K562 (cell line): ENCODE data around the gene SELENOI. TPM values are rescaled to one million over a fixed set of nuclear protein-coding genes. Genes with fewer than 3 reads are reported as not detected.
A peak's percentile ranks its signal among the peaks of the same experiment; 100 is the strongest.

Source experiments
- CC2D1A ChIP-seq: fragments of 450-650 bp; IDR thresholded peaks from 2 replicates; pipeline ENCODE4 v1.6.1; 2017; ENCODE audit warnings: mild to moderate bottlenecking
- DDX20 ChIP-seq: fragments of 450-650 bp; IDR thresholded peaks from 2 replicates; pipeline ENCODE4 v1.6.1; 2016; ENCODE audit warnings: missing genetic modification characterization, low read depth, mild to moderate bottlenecking, missing compliant biosample characterization, moderate library complexity
- DPF2 ChIP-seq: fragments of 450-650 bp; IDR thresholded peaks from 2 replicates; pipeline ENCODE4 v1.6.1; 2016
- EHMT2 ChIP-seq: fragments of 450-650 bp; IDR thresholded peaks from 2 replicates; pipeline ENCODE4 v1.6.1; 2018; ENCODE audit warnings: antibody characterized with exemption
- ELF1 ChIP-seq: fragments of 200-800 bp; sonication (Bioruptor generic); IDR thresholded peaks from 2 replicates; pipeline ENCODE4 v1.6.1; 2016; ENCODE audit warnings: missing genetic modification characterization, missing compliant biosample characterization
- FOSL1 ChIP-seq: fragments of 200-800 bp; sonication (Bioruptor generic); conservative IDR thresholded peaks from 2 replicates; pipeline ENCODE4 v1.6.1; 2016; ENCODE audit warnings: missing genetic modification characterization, missing compliant biosample characterization
- FOXJ2 ChIP-seq: fragments of 200-800 bp; sonication (Bioruptor generic); IDR thresholded peaks from 2 replicates; pipeline ENCODE4 v1.6.1; 2016; ENCODE audit warnings: missing genetic modification characterization, missing compliant biosample characterization
- FOXK2 ChIP-seq, 2 experiments: fragments of 450-650 bp; IDR thresholded peaks in 1 of 2; conservative IDR thresholded peaks in 1 of 2; 2 replicates each; pipeline ENCODE4 v1.6.1; 2016; ENCODE audit warnings: low read depth in 2 of 2, mild to moderate bottlenecking in 1 of 2
- IFI16 ChIP-seq: fragments of 250-450 bp; sonication (Bioruptor Pico); IDR thresholded peaks from 2 replicates; pipeline ENCODE4 v2.1.2; 2022; ENCODE audit warnings: mild to moderate bottlenecking, inconsistent platforms
- KLF6 ChIP-seq: fragments of 250-450 bp; sonication (Bioruptor Pico); IDR thresholded peaks from 2 replicates; pipeline ENCODE4 v1.4.0; 2020; ENCODE audit warnings: mild to moderate bottlenecking, moderate library complexity, borderline replicate concordance
- NCOA2 ChIP-seq, 2 experiments: fragments of 450-650 bp; IDR thresholded peaks; 2 replicates each; pipeline ENCODE4 v1.6.1; 2018; ENCODE audit warnings: mild to moderate bottlenecking in 2 of 2, moderate library complexity in 1 of 2; ENCODE audit not compliant: partially characterized antibody in 2 of 2
- NR4A1 ChIP-seq, 2 experiments: fragments of 250-450 bp in 1 of 2; fragments of 450-650 bp in 1 of 2; sonication (Bioruptor Pico) in 1 of 2; IDR thresholded peaks; 2 replicates each; pipeline versions ENCODE4 v1.4.0 to v1.6.1; 2016 to 2020; ENCODE audit warnings: mild to moderate bottlenecking in 2 of 2, missing compliant biosample characterization in 1 of 2, missing genetic modification characterization in 1 of 2, moderate library complexity in 1 of 2
- PTRF ChIP-seq: fragments of 450-650 bp; IDR thresholded peaks from 2 replicates; pipeline ENCODE4 v1.6.1; 2016; ENCODE audit warnings: mild to moderate bottlenecking, missing genetic modification characterization, missing compliant biosample characterization
- RAD51 ChIP-seq: fragments of 450-650 bp; IDR thresholded peaks from 2 replicates; pipeline ENCODE4 v1.7.1; 2016; ENCODE audit warnings: low read depth, mild to moderate bottlenecking, borderline replicate concordance
- SMARCE1 ChIP-seq: fragments of 450-650 bp; IDR thresholded peaks from 2 replicates; pipeline ENCODE4 v1.7.1; 2016; ENCODE audit warnings: mild to moderate bottlenecking
- TFAM ChIP-seq: fragments of 250-450 bp; sonication (Bioruptor Pico); conservative IDR thresholded peaks from 2 replicates; pipeline ENCODE4 v1.5.0; 2021; ENCODE audit warnings: mild to moderate bottlenecking, moderate library complexity
- XRCC5 ChIP-seq: fragments of 200-400 bp; formaldehyde crosslinking; IDR thresholded peaks from 2 replicates; pipeline ENCODE4 v1.6.1; 2017; ENCODE audit warnings: low read depth, mild to moderate bottlenecking, low read length
- ZNF140 ChIP-seq: fragments of 250-450 bp; sonication (Bioruptor Pico); IDR thresholded peaks from 2 replicates; pipeline ENCODE4 v1.8.0; 2021; ENCODE audit warnings: moderate library complexity, mild to moderate bottlenecking, inconsistent platforms
- ZNF589 ChIP-seq: fragments of 200-800 bp; sonication (Bioruptor generic); IDR thresholded peaks from 2 replicates; pipeline ENCODE4 v1.6.1; 2016; ENCODE audit warnings: low read depth, missing genetic modification characterization, missing compliant biosample characterization
- ZNF695 ChIP-seq: fragments of 450-650 bp; formaldehyde crosslinking; IDR thresholded peaks from 2 replicates; pipeline ENCODE4 v1.4.0; 2020; ENCODE audit warnings: mild to moderate bottlenecking, moderate library complexity
- polyA plus RNA-seq, 8 experiments: library from polyadenylated mRNA; depleted of rRNA in 4 of 8; stranded (reverse) in 5 of 8; unstranded in 3 of 8; fragments of >200 nt; fragmentation: Nextera tagmentation in 2 of 8; fragmentation: Illumina TruSeq in 1 of 8; extraction: Ambion mirVana in 2 of 8; extraction: Trizol in 1 of 8; gene quantifications; 2 replicates each; pipeline versions ENCODE4 v1.2.1 to v1.2.3, GENCODE V29; 2011 to 2014; ENCODE audit warnings: inconsistent platforms in 1 of 8, missing spikeins in 1 of 8
- total RNA-seq, 7 experiments: library from RNA; depleted of rRNA in 6 of 7; stranded (reverse); fragments of >200 nt in 6 of 7; fragmentation: Illumina TruSeq in 2 of 7; extraction: Trizol in 2 of 7; gene quantifications; 2 replicates each; pipeline versions ENCODE4 v1.2.1 to v1.2.3, GENCODE V29; 2011 to 2021; ENCODE audit warnings: low replicate concordance in 1 of 7
- TF ChIP-seq, protein P1 (sequence below): IDR thresholded peaks from 2 replicates; pipeline ENCODE4 v1.6.1; 2016; ENCODE audit warnings: missing genetic modification characterization, missing compliant biosample characterization
- TF ChIP-seq, protein P2 (sequence below): fragments of 250-450 bp; sonication (Bioruptor Pico); IDR thresholded peaks from 2 replicates; pipeline ENCODE4 v1.5.0; 2021
- TF ChIP-seq, protein P3 (sequence below): fragments of 450-650 bp; conservative IDR thresholded peaks from 2 replicates; pipeline ENCODE4 v1.6.1; 2016; ENCODE audit warnings: missing genetic modification characterization, low read depth, mild to moderate bottlenecking, control low read depth, missing compliant biosample characterization
- TF ChIP-seq, protein P4 (sequence below): fragments of 450-650 bp; formaldehyde crosslinking; IDR thresholded peaks from 2 replicates; pipeline ENCODE4 v1.4.0; 2022; ENCODE audit warnings: mild to moderate bottlenecking, moderate library complexity

Gene SELENOI
- total and polyA plus RNA-seq, 9 of the 15 experiments (the other 6 are each of a cell fraction or from before 2014, with no cell fraction given): 9.6 to 46.9 (median 24.4) TPM

DNA sequence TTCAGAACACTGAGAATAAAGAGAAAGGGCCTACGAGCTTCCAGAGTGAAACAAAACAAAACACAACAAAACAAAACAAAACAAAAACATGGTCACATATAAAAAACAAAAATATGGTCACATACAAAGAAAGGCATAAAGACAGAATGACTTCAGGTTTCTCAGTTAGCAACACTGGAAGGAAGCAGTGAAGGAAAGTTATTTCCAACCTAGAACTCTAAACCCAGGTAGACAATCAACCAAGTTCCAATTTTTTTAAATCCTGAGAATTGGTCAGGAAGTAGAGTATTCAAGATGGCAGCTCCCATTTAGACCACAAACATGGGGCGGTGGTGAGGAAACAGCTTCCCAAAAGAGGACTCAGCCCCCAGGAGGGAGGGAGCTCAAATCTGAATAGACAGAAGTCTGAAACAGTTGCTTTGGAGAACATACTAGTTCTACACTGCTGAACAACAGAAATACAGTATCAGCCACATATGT lies 64.9 kb downstream of the SELENOI start (continued):
- TF ChIP-seq, protein P1, sequence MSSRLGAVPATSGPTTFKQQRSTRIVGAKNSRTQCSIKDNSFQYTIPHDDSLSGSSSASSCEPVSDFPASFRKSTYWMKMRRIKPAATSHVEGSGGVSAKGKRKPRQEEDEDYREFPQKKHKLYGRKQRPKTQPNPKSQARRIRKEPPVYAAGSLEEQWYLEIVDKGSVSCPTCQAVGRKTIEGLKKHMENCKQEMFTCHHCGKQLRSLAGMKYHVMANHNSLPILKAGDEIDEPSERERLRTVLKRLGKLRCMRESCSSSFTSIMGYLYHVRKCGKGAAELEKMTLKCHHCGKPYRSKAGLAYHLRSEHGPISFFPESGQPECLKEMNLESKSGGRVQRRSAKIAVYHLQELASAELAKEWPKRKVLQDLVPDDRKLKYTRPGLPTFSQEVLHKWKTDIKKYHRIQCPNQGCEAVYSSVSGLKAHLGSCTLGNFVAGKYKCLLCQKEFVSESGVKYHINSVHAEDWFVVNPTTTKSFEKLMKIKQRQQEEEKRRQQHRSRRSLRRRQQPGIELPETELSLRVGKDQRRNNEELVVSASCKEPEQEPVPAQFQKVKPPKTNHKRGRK: peak; percentile 45; the same call in 1 of the 2 replicates
- no peak for TF ChIP-seq TFAM (CRISPR knock-in tag)
- peak; percentile 10; the same call in 1 of the 2 replicates for TF ChIP-seq KLF6 (CRISPR knock-in tag)
- TF ChIP-seq NR4A1 (CRISPR knock-in tag; IDR thresholded peaks at IDR 0.05): no peak
- TF ChIP-seq NR4A1 (tag; IDR thresholded peaks at IDR 0.05): peak; percentile 73
- TF ChIP-seq ZNF589: no peak; the same call in 1 of the 2 replicates
- TF ChIP-seq, protein P2, sequence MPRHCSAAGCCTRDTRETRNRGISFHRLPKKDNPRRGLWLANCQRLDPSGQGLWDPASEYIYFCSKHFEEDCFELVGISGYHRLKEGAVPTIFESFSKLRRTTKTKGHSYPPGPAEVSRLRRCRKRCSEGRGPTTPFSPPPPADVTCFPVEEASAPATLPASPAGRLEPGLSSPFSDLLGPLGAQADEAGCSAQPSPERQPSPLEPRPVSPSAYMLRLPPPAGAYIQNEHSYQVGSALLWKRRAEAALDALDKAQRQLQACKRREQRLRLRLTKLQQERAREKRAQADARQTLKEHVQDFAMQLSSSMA (CRISPR knock-in tag): no peak
- TF ChIP-seq FOXK2 (conservative IDR thresholded peaks at IDR 0.05 in 1 of 2, IDR thresholded peaks at IDR 0.05 in 1 of 2; ENCODE audit: low read depth in 2 of 2): peak; percentile 43 to 50; a peak in 3 of 4 replicates
- no peak for TF ChIP-seq XRCC5
- TF ChIP-seq RAD51: no peak
- 0 out of 2 replicates have a peak, but pooled peaks have one; percentile 21 for TF ChIP-seq FOXJ2 (tag)
- 0 out of 2 replicates have a peak, but pooled peaks have one; percentile 12 for TF ChIP-seq CC2D1A
- TF ChIP-seq PTRF (tag): peak; percentile 72
- 0 out of 2 replicates have a peak, but pooled peaks have one; percentile 17 for TF ChIP-seq ELF1 (tag)
- no peak for TF ChIP-seq IFI16 (CRISPR knock-in tag)
- peak; percentile 13; the same call in 1 of the 2 replicates for TF ChIP-seq SMARCE1
- no peak for TF ChIP-seq NCOA2 (IDR thresholded peaks at IDR 0.05; ENCODE audit: partially characterized antibody in 2 of 2)
- no peak for TF ChIP-seq ZNF140 (CRISPR knock-in tag)
- TF ChIP-seq, protein P3, sequence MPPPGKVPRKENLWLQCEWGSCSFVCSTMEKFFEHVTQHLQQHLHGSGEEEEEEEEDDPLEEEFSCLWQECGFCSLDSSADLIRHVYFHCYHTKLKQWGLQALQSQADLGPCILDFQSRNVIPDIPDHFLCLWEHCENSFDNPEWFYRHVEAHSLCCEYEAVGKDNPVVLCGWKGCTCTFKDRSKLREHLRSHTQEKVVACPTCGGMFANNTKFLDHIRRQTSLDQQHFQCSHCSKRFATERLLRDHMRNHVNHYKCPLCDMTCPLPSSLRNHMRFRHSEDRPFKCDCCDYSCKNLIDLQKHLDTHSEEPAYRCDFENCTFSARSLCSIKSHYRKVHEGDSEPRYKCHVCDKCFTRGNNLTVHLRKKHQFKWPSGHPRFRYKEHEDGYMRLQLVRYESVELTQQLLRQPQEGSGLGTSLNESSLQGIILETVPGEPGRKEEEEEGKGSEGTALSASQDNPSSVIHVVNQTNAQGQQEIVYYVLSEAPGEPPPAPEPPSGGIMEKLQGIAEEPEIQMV (tag): 0 out of 2 replicates have a peak, but pooled peaks have one; percentile 39
- 0 out of 2 replicates have a peak, but pooled peaks have one; percentile 29 for TF ChIP-seq ZNF695 (CRISPR knock-in tag)
- TF ChIP-seq FOSL1 (tag): no peak
- TF ChIP-seq, protein P4, sequence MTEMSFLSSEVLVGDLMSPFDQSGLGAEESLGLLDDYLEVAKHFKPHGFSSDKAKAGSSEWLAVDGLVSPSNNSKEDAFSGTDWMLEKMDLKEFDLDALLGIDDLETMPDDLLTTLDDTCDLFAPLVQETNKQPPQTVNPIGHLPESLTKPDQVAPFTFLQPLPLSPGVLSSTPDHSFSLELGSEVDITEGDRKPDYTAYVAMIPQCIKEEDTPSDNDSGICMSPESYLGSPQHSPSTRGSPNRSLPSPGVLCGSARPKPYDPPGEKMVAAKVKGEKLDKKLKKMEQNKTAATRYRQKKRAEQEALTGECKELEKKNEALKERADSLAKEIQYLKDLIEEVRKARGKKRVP (CRISPR knock-in tag): peak; percentile 46; the same call in 1 of the 2 replicates
- TF ChIP-seq DDX20 (tag): peak; percentile 61; the same call in 1 of the 2 replicates
- peak; percentile 15; the same call in 1 of the 2 replicates for TF ChIP-seq DPF2
- TF ChIP-seq EHMT2: peak; percentile 66; the same call in 1 of the 2 replicates
